Activated naive CD4-positive, alpha-beta T cell treated with Interleukin-2 at 50 U/mL for 16 hours (primary cell): Measurements from ENCODE around the gene PTH2.
A peak's percentile ranks its signal among the peaks of the same experiment; 100 is the strongest.

Experiments
- DNase-seq: peaks from one replicate; pipeline ENCODE4 v3.0.0-alpha.2; 2020

PTH2 gene

GRCh38 chr19:49409441-49410029 is 13.7 kb downstream of the PTH2 start:
- no peak for DNase-seq

- no peak for DNase-seq
These were observed 14.3 kb downstream of the PTH2 start for GRCh38 chr19:49408816-49409440.

GRCh38 chr19:49407482-49408015 is 15.7 kb downstream of the PTH2 start:
- no peak for DNase-seq

GRCh38 chr19:49407079-49407478 is 16.2 kb downstream of the PTH2 start:
- DNase-seq: no peak

- DNase-seq: no peak
These were observed 19.6 kb downstream of the PTH2 start for GRCh38 chr19:49403404-49404187.

GRCh38 chr19:49400029-49400428 is 23.2 kb downstream of the PTH2 start:
- DNase-seq: no peak

- DNase-seq: no peak
These were observed 24.3 kb downstream of the PTH2 start for GRCh38 chr19:49398931-49399330.

- no peak for DNase-seq
These were observed 25.1 kb downstream of the PTH2 start for GRCh38 chr19:49398001-49398615.

- no peak for DNase-seq
These were observed 26.3 kb downstream of the PTH2 start for GRCh38 chr19:49396738-49397505.

- DNase-seq: no peak
These were observed 27.4 kb downstream of the PTH2 start for GRCh38 chr19:49395581-49396407.

- no peak for DNase-seq
These were observed 29.4 kb downstream of the PTH2 start for GRCh38 chr19:49393881-49394280.

GRCh38 chr19:49391581-49392399 is 31.5 kb downstream of the PTH2 start:
- DNase-seq: peak; percentile 79

- no peak for DNase-seq
These were observed 32.3 kb downstream of the PTH2 start for GRCh38 chr19:49390929-49391359.

- DNase-seq: no peak
These were observed 32.9 kb downstream of the PTH2 start for GRCh38 chr19:49390131-49390928.

GRCh38 chr19:49389406-49389805 is 33.8 kb downstream of the PTH2 start:
- DNase-seq: no peak

- DNase-seq: peak; percentile 81
These were observed 35.3 kb downstream of the PTH2 start, which contains the start of gene KASH5 for GRCh38 chr19:49387936-49388372. KASH5 (plus strand) TSS chr19:49388249; CDS start chr19:49390884, 2,635 bp downstream.

GRCh38 chr19:49383599-49383998 is 39.6 kb downstream of the PTH2 start:
- DNase-seq: no peak

GRCh38 chr19:49382639-49383038 is 40.6 kb downstream of the PTH2 start:
- DNase-seq: no peak

GRCh38 chr19:49380391-49380790 is 42.9 kb downstream of the PTH2 start:
- no peak for DNase-seq

GRCh38 chr19:49378512-49378911 is 44.7 kb downstream of the PTH2 start:
- DNase-seq: no peak
